Raji (cell line): ENCODE results near the gene SCGB1D1.

ENCODE experiments used
- POLR2A ChIP-seq: IDR thresholded peaks from 2 replicates; pipeline ENCODE4 v1.6.1; 2011; ENCODE audit warnings: low read depth, low read length, control low read depth; ENCODE audit not compliant: insufficient read depth

The SCGB1D1 gene

GRCh38 chr11:62151737-62152102, 38.3 kb upstream of the SCGB1D1 start:
- no peak for TF ChIP-seq POLR2A

GRCh38 chr11:62152245-62153086, 37.5 kb upstream of the SCGB1D1 start:
- no peak for TF ChIP-seq POLR2A

- no peak for TF ChIP-seq POLR2A
Observed at GRCh38 chr11:62153087-62153395, 37.0 kb upstream of the SCGB1D1 start.

GRCh38 chr11:62153617-62154016, 36.4 kb upstream of the SCGB1D1 start:
- TF ChIP-seq POLR2A = no peak

- no peak for TF ChIP-seq POLR2A
Observed at GRCh38 chr11:62157603-62158002, 32.4 kb upstream of the SCGB1D1 start.

- TF ChIP-seq POLR2A = no peak
Observed at GRCh38 chr11:62166371-62166770, 23.6 kb upstream of the SCGB1D1 start.

GRCh38 chr11:62169448-62169847, 20.6 kb upstream of the SCGB1D1 start:
- no peak for TF ChIP-seq POLR2A

- no peak for TF ChIP-seq POLR2A
Observed at GRCh38 chr11:62169935-62170334, 20.1 kb upstream of the SCGB1D1 start.

- TF ChIP-seq POLR2A = no peak
Observed at GRCh38 chr11:62171261-62171723, 18.7 kb upstream of the SCGB1D1 start.

GRCh38 chr11:62172294-62172693, 17.7 kb upstream of the SCGB1D1 start:
- TF ChIP-seq POLR2A = no peak

GRCh38 chr11:62176766-62177165, 13.2 kb upstream of the SCGB1D1 start:
- TF ChIP-seq POLR2A = no peak

- no peak for TF ChIP-seq POLR2A
Observed at GRCh38 chr11:62179995-62180394, 10.0 kb upstream of the SCGB1D1 start.

GRCh38 chr11:62181097-62181496, 8.9 kb upstream of the SCGB1D1 start:
- TF ChIP-seq POLR2A = no peak

GRCh38 chr11:62182147-62182891, 7.7 kb upstream of the SCGB1D1 start:
- no peak for TF ChIP-seq POLR2A

GRCh38 chr11:62186195-62186594, 3.8 kb upstream of the SCGB1D1 start:
- no peak for TF ChIP-seq POLR2A

- TF ChIP-seq POLR2A = no peak
Observed at GRCh38 chr11:62193952-62194351, 3.9 kb downstream of the SCGB1D1 start.

GRCh38 chr11:62195945-62196344, 5.9 kb downstream of the SCGB1D1 start:
- TF ChIP-seq POLR2A = no peak

- TF ChIP-seq POLR2A = no peak
Observed at GRCh38 chr11:62201376-62201775, 11.4 kb downstream of the SCGB1D1 start.
